GM23248 (cell line): ENCODE results near the gene TBC1D25.

ENCODE experiments used
- EZH2 ChIP-seq: fragments of 200-600 bp; sonication (generic); IDR thresholded peaks from 2 replicates; pipeline ENCODE4 v1.6.1; 2018; ENCODE audit warnings: antibody characterized with exemption, mild to moderate bottlenecking; ENCODE audit not compliant: insufficient read depth, poor library complexity, severe bottlenecking
- EZH2phosphoT487 ChIP-seq: fragments of 200-600 bp; sonication (generic); IDR thresholded peaks from 2 replicates; pipeline ENCODE4 v1.6.1; 2018; ENCODE audit warnings: antibody characterized with exemption, moderate library complexity, mild to moderate bottlenecking, low read depth; ENCODE audit not compliant: insufficient read depth

DNA sequence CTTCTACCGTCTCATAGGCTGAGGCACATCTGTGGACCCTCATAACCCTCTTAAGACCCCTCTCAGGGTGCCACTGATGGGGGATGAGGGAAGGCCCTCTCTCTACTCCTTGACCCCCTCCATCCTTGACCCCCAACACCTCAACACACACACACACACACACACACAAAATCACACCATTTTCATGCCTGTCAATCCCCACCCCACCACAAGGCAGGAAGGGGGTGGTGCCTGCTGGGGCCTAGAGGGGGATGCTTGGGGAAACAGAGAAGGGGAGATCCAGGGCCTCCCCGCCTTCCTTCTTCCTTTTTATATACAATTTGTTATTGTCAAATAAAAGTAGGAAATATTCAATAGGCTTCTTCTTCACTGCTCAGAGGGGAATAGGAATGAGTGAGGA, 19.1 kb upstream of the TBC1D25 start:
- TF ChIP-seq EZH2 (no peak), EZH2phosphoT487 (no peak)
